Measurements from ENCODE around the gene WDR83.
"Not testable (repeated sequence)": the region's sequence is repeated elsewhere in the genome, so short reads cannot be mapped to it uniquely, and the experiment has no call there.

WDR83 gene

GRCh38 chr19:12711187-12711586 is 44.6 kb downstream of the WDR83 start:
- DNase-seq (ENCODE audit: insufficient read length, low spot score) (no peak), FAIRE-seq (no peak)

GRCh38 chr19:12712077-12712476 is 45.5 kb downstream of the WDR83 start:
- DNase-seq (ENCODE audit: insufficient read length, low spot score); FAIRE-seq: not testable (repeated sequence)

GRCh38 chr19:12713304-12713703 is 46.7 kb downstream of the WDR83 start:
- FAIRE-seq; DNase-seq (ENCODE audit: insufficient read length, low spot score): not testable (repeated sequence)

GRCh38 chr19:12715102-12715501 is 48.5 kb downstream of the WDR83 start:
- FAIRE-seq: no peak
- DNase-seq (ENCODE audit: insufficient read length, low spot score): no peak

GRCh38 chr19:12715929-12716328 is 49.3 kb downstream of the WDR83 start:
- FAIRE-seq (no peak), DNase-seq (ENCODE audit: insufficient read length, low spot score) (no peak)

- no peak for FAIRE-seq
- DNase-seq (ENCODE audit: insufficient read length, low spot score): no peak
Measured at GRCh38 chr19:12720296-12720695, 53.7 kb downstream of the WDR83 start.

- no peak for DNase-seq (ENCODE audit: insufficient read length, low spot score)
- no peak for FAIRE-seq
Measured at GRCh38 chr19:12720851-12721655, 54.4 kb downstream of the WDR83 start.

GRCh38 chr19:12721656-12722565 is 55.3 kb downstream of the WDR83 start:
- no peak for FAIRE-seq
- DNase-seq (ENCODE audit: insufficient read length, low spot score): peak; percentile 78

GRCh38 chr19:12722566-12723380 is 56.2 kb downstream of the WDR83 start:
- peak; percentile 99 for DNase-seq (ENCODE audit: insufficient read length, low spot score)
- peak; percentile 95 for FAIRE-seq

- no peak for DNase-seq (ENCODE audit: insufficient read length, low spot score)
- peak; percentile 49 for FAIRE-seq
Measured at GRCh38 chr19:12723381-12723640, 56.7 kb downstream of the WDR83 start.

- FAIRE-seq (peak; percentile 97), DNase-seq (ENCODE audit: insufficient read length, low spot score) (peak; percentile 85)
Measured at GRCh38 chr19:12723641-12724426, 57.2 kb downstream of the WDR83 start, which contains the start of gene TNPO2. TNPO2 (minus strand) TSS chr19:12723932; CDS start chr19:12720977, 2,955 bp downstream.

All from GM19239 (cell line).